Nasal cavity respiratory epithelium epithelial cell of viscerocranial mucosa (primary cell): Measurements from ENCODE around the gene GTF2F2. TPM values are rescaled to one million over a fixed set of nuclear protein-coding genes. Genes with fewer than 3 reads are reported as not detected.

ENCODE experiments used
- total RNA-seq: library from RNA; depleted of rRNA; stranded (reverse); fragments of >200 nt; gene quantifications from 2 replicates; pipeline ENCODE4 v1.2.3, GENCODE V29; 2014

Gene GTF2F2, protein sequence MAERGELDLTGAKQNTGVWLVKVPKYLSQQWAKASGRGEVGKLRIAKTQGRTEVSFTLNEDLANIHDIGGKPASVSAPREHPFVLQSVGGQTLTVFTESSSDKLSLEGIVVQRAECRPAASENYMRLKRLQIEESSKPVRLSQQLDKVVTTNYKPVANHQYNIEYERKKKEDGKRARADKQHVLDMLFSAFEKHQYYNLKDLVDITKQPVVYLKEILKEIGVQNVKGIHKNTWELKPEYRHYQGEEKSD
- total RNA-seq = 39.3 and 41.9 TPM in 2 replicates

DNA sequence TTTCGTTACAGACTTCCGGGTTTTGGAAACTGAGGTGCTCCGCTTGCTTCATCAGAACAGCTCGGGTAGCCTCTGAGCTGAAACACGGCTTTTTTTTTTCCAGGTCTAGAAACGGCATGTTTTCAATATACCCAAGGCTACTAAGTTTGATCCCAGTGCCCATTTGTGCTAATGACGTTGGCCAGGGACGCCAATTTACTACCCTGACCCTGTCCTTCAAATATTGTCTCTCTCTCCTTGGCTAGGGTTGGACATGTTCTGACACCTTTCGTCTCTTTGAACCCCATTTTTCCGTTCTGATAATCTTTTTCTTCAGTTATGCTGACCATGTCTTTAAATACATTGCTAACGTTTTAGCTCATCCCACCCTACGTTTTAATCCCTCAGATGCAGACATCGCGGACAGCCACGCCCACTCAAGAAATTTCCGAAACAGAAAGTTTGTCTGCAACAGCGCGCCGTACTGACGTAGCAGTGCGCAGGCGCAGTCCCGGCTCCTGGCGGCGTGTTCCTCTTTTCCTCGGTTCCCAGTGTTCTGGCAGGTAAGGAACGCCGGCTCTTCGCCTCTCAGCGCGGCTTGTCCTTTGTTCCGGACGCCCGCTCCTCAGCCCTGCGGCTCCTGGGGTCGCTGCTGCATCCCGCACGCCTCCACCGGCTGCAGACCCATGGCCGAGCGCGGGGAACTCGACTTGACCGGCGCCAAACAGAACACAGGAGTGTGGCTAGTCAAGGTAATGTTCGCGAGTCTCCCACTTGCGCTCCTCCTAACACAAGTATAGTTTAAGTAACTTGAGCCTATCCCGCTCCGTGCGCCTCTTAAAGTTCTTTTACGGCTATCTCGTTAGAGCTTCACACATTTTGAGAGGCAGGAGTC is at the start of gene GTF2F2:
GTF2F2 (plus strand) TSS at position 520 of the 874 bp plus-strand sequence; CDS start at position 666, 146 bp downstream.

DNA sequence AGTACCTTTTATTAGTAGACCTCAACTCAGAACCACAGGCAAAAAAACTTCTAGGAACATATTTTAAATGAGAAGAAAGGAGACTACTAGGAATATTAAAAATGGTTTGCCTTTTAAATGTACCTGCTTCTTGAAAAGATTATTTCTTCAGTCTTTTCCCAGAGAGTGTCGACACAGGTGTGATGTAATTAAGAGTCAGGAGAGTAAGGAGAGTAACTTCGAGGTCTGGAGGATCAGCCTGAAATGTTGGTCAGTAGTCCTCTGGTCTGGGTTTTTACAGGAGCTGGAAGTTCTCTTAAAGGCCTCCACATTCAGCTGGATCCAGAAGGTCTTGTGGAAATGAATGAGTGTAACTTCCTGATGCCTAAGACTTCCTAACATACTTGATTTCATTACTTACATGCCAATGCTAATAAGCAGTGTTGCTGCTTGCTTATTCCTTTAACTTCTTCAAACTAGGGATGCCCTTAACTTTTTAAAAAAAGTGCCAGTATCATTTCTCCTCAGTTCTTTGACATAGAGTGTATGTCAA is 80.5 kb downstream of the GTF2F2 start, which contains the start of gene KCTD4:
KCTD4 (minus strand) TSS at position 345 of the 532 bp plus-strand sequence. CDS start 6,478 bp downstream, outside the sequence.

Other genes starting within 250 kb of the GTF2F2 start
- 4.1 and 7.9 TPM in 2 replicates for gene NUFIP1, start 131.0 kb upstream of the GTF2F2 start, total RNA-seq
- gene GPALPP1, start 131.0 kb upstream of the GTF2F2 start, total RNA-seq = 21.5 and 25.7 TPM in 2 replicates
- 0.07 TPM in 1 of 2 replicates, not detected in the other for gene KCTD4, start 80.5 kb downstream of the GTF2F2 start, total RNA-seq
- 3,505 and 5,167 TPM in 2 replicates for gene TPT1, start 220.7 kb downstream of the GTF2F2 start, total RNA-seq